ENCODE data around the gene SRSF9.

Gene SRSF9

GRCh38 chr12:120500581-120500980 lies 31.0 kb upstream of the SRSF9 start:
- DNase-seq (ENCODE audit: low read depth, low spot score) = no peak
- CTCF ChIA-PET = interaction anchor here (0.9 to 1.2 kb wide), 2 partner anchors 11 to 31 kb away, joined by 3 read pairs; no protein-coding TSS in a partner anchor
- TF ChIP-seq, protein P1, sequence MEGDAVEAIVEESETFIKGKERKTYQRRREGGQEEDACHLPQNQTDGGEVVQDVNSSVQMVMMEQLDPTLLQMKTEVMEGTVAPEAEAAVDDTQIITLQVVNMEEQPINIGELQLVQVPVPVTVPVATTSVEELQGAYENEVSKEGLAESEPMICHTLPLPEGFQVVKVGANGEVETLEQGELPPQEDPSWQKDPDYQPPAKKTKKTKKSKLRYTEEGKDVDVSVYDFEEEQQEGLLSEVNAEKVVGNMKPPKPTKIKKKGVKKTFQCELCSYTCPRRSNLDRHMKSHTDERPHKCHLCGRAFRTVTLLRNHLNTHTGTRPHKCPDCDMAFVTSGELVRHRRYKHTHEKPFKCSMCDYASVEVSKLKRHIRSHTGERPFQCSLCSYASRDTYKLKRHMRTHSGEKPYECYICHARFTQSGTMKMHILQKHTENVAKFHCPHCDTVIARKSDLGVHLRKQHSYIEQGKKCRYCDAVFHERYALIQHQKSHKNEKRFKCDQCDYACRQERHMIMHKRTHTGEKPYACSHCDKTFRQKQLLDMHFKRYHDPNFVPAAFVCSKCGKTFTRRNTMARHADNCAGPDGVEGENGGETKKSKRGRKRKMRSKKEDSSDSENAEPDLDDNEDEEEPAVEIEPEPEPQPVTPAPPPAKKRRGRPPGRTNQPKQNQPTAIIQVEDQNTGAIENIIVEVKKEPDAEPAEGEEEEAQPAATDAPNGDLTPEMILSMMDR (IDR thresholded peaks at IDR 0.05; ENCODE audit: insufficient read depth, low read length, missing control alignments) = no peak
- POLR2A ChIA-PET = interaction anchor here (0.6 kb wide), 1 partner anchor 9 kb away, joined by 4 read pairs; no protein-coding TSS in a partner anchor
- no peak overlapping the region for H3K4me3 ChIP-seq (ENCODE audit: low read depth, low read length)

DNA sequence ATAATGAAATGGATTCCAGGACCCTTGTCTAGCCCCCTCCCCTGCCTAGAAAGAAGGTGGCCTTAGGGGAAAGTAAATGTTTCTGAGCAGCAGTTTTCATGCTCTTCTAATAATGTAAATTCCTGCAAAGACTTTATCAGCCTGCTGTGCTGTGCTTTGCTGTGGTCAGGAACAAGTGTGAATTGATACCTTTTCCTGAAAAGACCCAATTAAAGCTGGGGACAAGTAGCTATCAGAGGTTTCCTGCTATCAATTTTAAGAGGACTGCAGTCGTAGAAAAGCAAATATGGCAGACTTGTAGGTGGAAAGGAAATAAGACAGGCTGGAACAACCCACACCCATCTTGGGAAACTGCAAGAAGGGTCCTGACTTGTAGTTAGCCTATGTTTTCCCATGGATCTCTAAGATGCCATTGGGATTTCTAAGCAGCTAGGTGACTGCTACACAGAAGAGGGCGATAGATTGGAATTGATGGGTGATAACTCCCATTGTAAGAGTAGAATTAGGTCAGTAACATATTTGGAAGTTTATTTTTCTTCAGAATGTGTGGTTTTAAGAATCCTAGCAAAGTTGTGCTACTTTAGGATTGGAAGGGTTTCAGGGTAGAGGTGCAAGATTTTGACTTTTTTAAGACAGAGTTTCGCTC lies 29.4 kb upstream of the SRSF9 start:
- POLR2A ChIA-PET = no interaction called here
- CTCF ChIA-PET = interaction anchor here (1.0 to 1.4 kb wide), 2 partner anchors 33 to 196 kb away, joined by 4 to 5 read pairs; partner anchors contain the start of gene SIRT4

DNA sequence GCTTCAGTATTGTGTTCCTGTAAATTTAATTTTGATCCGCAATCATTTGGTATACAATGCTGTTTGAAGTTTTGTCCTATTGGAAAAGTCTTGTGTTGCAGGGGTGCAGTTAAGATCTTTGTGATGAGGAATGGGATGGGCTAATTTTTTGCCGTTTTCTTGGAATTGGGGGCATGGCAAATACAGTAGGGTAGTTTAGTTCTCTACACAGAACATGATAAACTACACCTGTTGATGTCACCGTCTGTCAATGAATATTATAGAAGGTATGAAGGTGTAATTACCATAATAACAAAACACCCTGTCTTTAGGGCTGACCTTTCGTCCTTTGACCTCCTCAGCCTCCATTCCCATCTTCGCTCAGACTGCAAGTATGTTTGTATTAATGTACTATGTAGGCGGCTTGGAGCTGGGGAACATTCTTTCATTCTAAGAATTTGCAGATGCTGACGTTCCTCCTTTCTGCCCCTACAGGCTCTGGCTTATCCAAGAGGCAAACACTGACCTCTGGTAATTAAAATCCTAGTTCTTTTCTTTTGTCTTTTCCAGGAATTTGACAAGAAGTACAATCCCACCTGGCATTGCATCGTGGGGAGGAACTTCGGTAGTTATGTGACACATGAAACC lies 28.1 kb upstream of the SRSF9 start:
- CTCF ChIA-PET = interaction anchor here (1.0 to 12.8 kb wide), 4 partner anchors 7 to 39 kb away, joined by 3 to 152 read pairs (median 4); partner anchors contain the start of gene SRSF9
- POLR2A ChIA-PET = interaction anchor here (0.9 to 1.5 kb wide), 5 partner anchors 9 to 60 kb away, joined by 3 to 6 read pairs (median 4); partner anchors contain the start of gene COX6A1
- TF ChIP-seq, protein P1 (IDR thresholded peaks at IDR 0.05; ENCODE audit: insufficient read depth, low read length, missing control alignments) = no peak
- DNase-seq (ENCODE audit: low read depth, low spot score) = no peak
- H3K4me3 ChIP-seq (ENCODE audit: low read depth, low read length) = peak overlapping the region; percentile 91

More for the DNA sequence above, 29.4 kb upstream of the SRSF9 start:
- TF ChIP-seq, protein P1 (IDR thresholded peaks at IDR 0.05; ENCODE audit: insufficient read depth, low read length, missing control alignments) = no peak
- DNase-seq (ENCODE audit: low read depth, low spot score) = no peak
- no peak overlapping the region for H3K4me3 ChIP-seq (ENCODE audit: low read depth, low read length)

- TF ChIP-seq, protein P1 (IDR thresholded peaks at IDR 0.05; ENCODE audit: insufficient read depth, low read length, missing control alignments) = peak; percentile 15
- no peak for DNase-seq (ENCODE audit: low read depth, low spot score)
- H3K4me3 ChIP-seq (ENCODE audit: low read depth, low read length) = peak overlapping the region; percentile 91
- POLR2A ChIA-PET = interaction anchor here (0.8 to 1.9 kb wide), 15 partner anchors 8 to 205 kb away, joined by 3 to 8 read pairs (median 3); partner anchors contain the start of genes COQ5, COX6A1, RNU4-2 and SRSF9
- CTCF ChIA-PET = interaction anchor here (0.7 to 12.8 kb wide), 6 partner anchors 8 to 42 kb away, joined by 3 to 152 read pairs (median 4); partner anchors contain the start of gene SRSF9
These were observed 27.1 kb upstream of the SRSF9 start for GRCh38 chr12:120496413-120497340.

DNA sequence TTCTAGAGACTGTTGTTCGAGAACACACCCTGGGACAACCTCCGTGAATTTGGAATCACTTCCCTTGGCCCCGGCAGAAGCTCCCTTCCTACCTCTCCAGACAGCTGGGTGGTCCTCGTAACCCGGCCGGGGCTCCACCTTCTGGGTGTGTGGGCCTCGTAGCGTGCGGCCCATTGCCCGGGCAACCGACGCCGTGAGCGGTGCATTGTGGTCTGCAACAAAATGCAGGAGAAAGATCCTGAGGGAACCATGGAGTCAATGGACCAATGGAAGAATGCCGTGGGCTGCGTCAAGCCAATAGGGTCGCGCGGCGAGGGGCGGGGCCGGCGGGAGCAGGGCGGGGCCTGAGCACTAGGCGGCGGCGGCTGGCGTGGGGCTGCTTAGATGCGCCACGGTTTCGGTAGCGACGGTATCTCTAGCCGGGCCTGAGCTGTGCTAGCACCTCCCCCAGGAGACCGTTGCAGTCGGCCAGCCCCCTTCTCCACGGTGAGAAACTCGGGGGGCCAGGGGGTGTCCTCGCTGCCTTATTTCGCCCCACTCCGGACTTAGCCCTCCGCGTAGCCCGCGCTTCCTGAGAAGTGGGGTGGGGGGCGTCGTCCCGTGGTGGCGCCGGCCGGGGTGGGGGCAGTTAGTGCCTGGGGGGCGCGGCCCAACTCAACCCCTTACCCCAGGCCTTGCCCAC lies 26.3 kb upstream of the SRSF9 start, which contains the start of gene DYNLL1:
DYNLL1 (plus strand) TSS at position 383 of the 682 bp plus-strand sequence. CDS start 309 bp downstream, outside the sequence.
- peak; percentile 54 for DNase-seq (ENCODE audit: low read depth, low spot score)
- CTCF ChIA-PET = interaction anchor here (0.7 to 12.8 kb wide), 7 partner anchors 9 to 151 kb away, joined by 3 to 152 read pairs (median 3); partner anchors contain the start of gene SRSF9
- TF ChIP-seq, protein P1 (IDR thresholded peaks at IDR 0.05; ENCODE audit: insufficient read depth, low read length, missing control alignments) = no peak
- peak within 1 kb of the TSS; percentile 91 for H3K4me3 ChIP-seq (ENCODE audit: low read depth, low read length)
- POLR2A ChIA-PET = interaction anchor here (0.6 to 1.9 kb wide), 13 partner anchors 10 to 204 kb away, joined by 3 to 8 read pairs (median 3); partner anchors contain the start of genes COQ5, RNU4-2 and SRSF9
